ENCODE measurements around the gene AP1AR.

DNA sequence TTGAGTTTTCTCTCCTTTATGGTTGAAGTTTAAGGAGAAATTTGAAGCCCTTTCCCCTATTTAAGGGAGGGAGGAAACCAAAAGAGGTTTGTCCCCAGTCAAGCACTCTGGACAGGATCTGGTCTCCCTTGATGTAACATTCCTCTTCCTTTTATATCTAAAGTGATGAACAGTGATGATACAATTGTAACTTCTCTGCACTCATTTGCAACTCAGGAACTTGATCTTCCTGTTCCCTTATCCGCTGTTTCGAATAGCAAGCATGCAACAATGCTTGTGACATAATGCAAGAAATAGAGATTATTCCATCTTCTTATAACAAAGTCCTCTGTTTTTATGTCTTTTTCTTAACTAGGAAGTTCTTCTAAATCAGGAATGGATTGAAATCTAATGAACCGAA, 83.9 kb downstream of the AP1AR start:
- no peak for TF ChIP-seq POLR2AphosphoS5 (IDR thresholded peaks at IDR 0.05)
- TF ChIP-seq CTCF (IDR thresholded peaks at IDR 0.05) = no peak
- TF ChIP-seq POLR2A (IDR thresholded peaks at IDR 0.05) = no peak
